HEK293 (cell line): ENCODE data around the gene TARS3.

Source experiments
- GLI2 ChIP-seq: fragments of 450-650 bp; formaldehyde crosslinking; IDR thresholded peaks from 2 replicates; pipeline ENCODE4; 2017; ENCODE audit warnings: missing biosample characterization, missing genetic modification characterization, low read depth, borderline replicate concordance
- GLIS1 ChIP-seq: fragments of 450-650 bp; formaldehyde crosslinking; IDR thresholded peaks from 2 replicates; pipeline ENCODE4 v1.5.1; 2016; ENCODE audit warnings: missing biosample characterization, missing genetic modification characterization
- MYNN ChIP-seq: fragments of 450-650 bp; formaldehyde crosslinking; IDR thresholded peaks from 2 replicates; pipeline ENCODE4 v1.5.1; 2016; ENCODE audit warnings: missing biosample characterization, missing genetic modification characterization, borderline replicate concordance
- RBAK ChIP-seq: fragments of 450-650 bp; formaldehyde crosslinking; IDR thresholded peaks from 2 replicates; pipeline ENCODE4 v1.5.1; 2016; ENCODE audit warnings: missing biosample characterization, missing genetic modification characterization
- SP2 ChIP-seq: fragments of 450-650 bp; formaldehyde crosslinking; IDR thresholded peaks from 2 replicates; pipeline ENCODE4 v1.5.1; 2016; ENCODE audit warnings: missing biosample characterization, missing genetic modification characterization
- ZNF132 ChIP-seq: fragments of 450-650 bp; formaldehyde crosslinking; IDR thresholded peaks from 2 replicates; pipeline ENCODE4 v1.5.1; 2017; ENCODE audit warnings: missing biosample characterization, missing genetic modification characterization, borderline replicate concordance
- ZNF274 ChIP-seq, 2 experiments: fragments of 200-500 bp in 1 of 2; fragments of 450-650 bp in 1 of 2; sonication (Bioruptor generic) in 1 of 2; formaldehyde crosslinking in 1 of 2; IDR thresholded peaks; 2 replicates each; pipeline versions ENCODE4 v1.5.1 to v1.6.1; 2014 to 2016; ENCODE audit warnings: borderline replicate concordance in 1 of 2, inconsistent platforms in 1 of 2, low read length in 1 of 2, missing biosample characterization in 1 of 2, missing genetic modification characterization in 1 of 2
- ZNF302 ChIP-seq: fragments of 450-650 bp; formaldehyde crosslinking; IDR thresholded peaks from 2 replicates; pipeline ENCODE4 v1.5.1; 2016; ENCODE audit warnings: missing biosample characterization, missing genetic modification characterization, low read depth
- ZNF350 ChIP-seq: fragments of 450-650 bp; formaldehyde crosslinking; IDR thresholded peaks from 2 replicates; pipeline ENCODE4 v1.5.0; 2017; ENCODE audit warnings: missing biosample characterization, mild to moderate bottlenecking, missing genetic modification characterization
- ZNF548 ChIP-seq: fragments of 450-650 bp; formaldehyde crosslinking; IDR thresholded peaks from 2 replicates; pipeline ENCODE4 v1.5.1; 2016; ENCODE audit warnings: missing biosample characterization, missing genetic modification characterization
- ZNF792 ChIP-seq: fragments of 450-650 bp; formaldehyde crosslinking; IDR thresholded peaks from 2 replicates; pipeline ENCODE4 v1.5.1; 2016; ENCODE audit warnings: missing biosample characterization, missing genetic modification characterization
- TF ChIP-seq, protein P1 (sequence below): fragments of 450-650 bp; formaldehyde crosslinking; IDR thresholded peaks from 2 replicates; pipeline ENCODE4 v1.5.1; 2016; ENCODE audit warnings: missing biosample characterization, missing genetic modification characterization
- TF ChIP-seq, protein P2 (sequence below): fragments of 450-650 bp; formaldehyde crosslinking; conservative IDR thresholded peaks from 2 replicates; pipeline ENCODE4 v1.5.1; 2016; ENCODE audit warnings: low read depth, missing biosample characterization, missing genetic modification characterization
- TF ChIP-seq, protein P3 (sequence below): fragments of 450-650 bp; IDR thresholded peaks from 2 replicates; pipeline ENCODE4 v1.5.1; 2018; ENCODE audit warnings: missing biosample characterization, missing genetic modification characterization

DNA sequence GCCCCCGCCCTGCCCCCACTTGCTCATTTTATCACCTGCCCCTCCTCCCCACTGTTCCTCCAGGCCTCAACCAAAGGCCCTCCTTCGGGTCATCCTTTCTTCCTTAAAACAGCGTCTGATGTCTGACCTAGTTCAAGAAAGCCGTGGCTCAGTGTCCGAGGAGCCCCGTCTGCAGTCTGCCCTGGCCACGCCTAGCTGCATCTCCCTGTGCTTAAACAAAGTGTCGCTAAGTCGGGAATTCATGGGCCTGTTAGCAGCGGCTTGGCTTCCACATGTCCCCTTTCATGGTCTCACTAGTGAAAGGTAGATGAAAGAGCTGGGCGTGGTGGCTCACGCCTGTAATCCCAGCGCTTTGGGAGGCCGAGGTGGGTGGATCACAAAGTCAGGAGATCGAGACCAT lies 113.3 kb downstream of the TARS3 start:
- no peak for TF ChIP-seq ZNF548
- TF ChIP-seq MYNN (tag by site-specific recombination): no peak
- no peak for TF ChIP-seq SP2 (tag by site-specific recombination)
- TF ChIP-seq, protein P1, sequence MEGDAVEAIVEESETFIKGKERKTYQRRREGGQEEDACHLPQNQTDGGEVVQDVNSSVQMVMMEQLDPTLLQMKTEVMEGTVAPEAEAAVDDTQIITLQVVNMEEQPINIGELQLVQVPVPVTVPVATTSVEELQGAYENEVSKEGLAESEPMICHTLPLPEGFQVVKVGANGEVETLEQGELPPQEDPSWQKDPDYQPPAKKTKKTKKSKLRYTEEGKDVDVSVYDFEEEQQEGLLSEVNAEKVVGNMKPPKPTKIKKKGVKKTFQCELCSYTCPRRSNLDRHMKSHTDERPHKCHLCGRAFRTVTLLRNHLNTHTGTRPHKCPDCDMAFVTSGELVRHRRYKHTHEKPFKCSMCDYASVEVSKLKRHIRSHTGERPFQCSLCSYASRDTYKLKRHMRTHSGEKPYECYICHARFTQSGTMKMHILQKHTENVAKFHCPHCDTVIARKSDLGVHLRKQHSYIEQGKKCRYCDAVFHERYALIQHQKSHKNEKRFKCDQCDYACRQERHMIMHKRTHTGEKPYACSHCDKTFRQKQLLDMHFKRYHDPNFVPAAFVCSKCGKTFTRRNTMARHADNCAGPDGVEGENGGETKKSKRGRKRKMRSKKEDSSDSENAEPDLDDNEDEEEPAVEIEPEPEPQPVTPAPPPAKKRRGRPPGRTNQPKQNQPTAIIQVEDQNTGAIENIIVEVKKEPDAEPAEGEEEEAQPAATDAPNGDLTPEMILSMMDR (tag by site-specific recombination): no peak
- TF ChIP-seq, protein P2, sequence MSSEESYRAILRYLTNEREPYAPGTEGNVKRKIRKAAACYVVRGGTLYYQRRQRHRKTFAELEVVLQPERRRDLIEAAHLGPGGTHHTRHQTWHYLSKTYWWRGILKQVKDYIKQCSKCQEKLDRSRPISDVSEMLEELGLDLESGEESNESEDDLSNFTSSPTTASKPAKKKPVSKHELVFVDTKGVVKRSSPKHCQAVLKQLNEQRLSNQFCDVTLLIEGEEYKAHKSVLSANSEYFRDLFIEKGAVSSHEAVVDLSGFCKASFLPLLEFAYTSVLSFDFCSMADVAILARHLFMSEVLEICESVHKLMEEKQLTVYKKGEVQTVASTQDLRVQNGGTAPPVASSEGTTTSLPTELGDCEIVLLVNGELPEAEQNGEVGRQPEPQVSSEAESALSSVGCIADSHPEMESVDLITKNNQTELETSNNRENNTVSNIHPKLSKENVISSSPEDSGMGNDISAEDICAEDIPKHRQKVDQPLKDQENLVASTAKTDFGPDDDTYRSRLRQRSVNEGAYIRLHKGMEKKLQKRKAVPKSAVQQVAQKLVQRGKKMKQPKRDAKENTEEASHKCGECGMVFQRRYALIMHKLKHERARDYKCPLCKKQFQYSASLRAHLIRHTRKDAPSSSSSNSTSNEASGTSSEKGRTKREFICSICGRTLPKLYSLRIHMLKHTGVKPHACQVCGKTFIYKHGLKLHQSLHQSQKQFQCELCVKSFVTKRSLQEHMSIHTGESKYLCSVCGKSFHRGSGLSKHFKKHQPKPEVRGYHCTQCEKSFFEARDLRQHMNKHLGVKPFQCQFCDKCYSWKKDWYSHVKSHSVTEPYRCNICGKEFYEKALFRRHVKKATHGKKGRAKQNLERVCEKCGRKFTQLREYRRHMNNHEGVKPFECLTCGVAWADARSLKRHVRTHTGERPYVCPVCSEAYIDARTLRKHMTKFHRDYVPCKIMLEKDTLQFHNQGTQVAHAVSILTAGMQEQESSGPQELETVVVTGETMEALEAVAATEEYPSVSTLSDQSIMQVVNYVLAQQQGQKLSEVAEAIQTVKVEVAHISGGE (tag by site-specific recombination): no peak
- no peak for TF ChIP-seq ZNF274 (IDR thresholded peaks at IDR 0.05; ENCODE audit: low read length)
- TF ChIP-seq ZNF274 (tag by site-specific recombination; IDR thresholded peaks at IDR 0.05; ENCODE audit: borderline replicate concordance): no peak
- TF ChIP-seq ZNF792 (tag by site-specific recombination): no peak
- no peak for TF ChIP-seq ZNF350 (tag by site-specific recombination)
- TF ChIP-seq GLIS1 (tag by site-specific recombination): no peak
- TF ChIP-seq, protein P3, sequence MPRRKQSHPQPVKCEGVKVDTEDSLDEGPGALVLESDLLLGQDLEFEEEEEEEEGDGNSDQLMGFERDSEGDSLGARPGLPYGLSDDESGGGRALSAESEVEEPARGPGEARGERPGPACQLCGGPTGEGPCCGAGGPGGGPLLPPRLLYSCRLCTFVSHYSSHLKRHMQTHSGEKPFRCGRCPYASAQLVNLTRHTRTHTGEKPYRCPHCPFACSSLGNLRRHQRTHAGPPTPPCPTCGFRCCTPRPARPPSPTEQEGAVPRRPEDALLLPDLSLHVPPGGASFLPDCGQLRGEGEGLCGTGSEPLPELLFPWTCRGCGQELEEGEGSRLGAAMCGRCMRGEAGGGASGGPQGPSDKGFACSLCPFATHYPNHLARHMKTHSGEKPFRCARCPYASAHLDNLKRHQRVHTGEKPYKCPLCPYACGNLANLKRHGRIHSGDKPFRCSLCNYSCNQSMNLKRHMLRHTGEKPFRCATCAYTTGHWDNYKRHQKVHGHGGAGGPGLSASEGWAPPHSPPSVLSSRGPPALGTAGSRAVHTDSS (tag by site-specific recombination): no peak
- TF ChIP-seq RBAK (tag by site-specific recombination): no peak
- TF ChIP-seq ZNF302: no peak
- TF ChIP-seq ZNF132: no peak
- no peak for TF ChIP-seq GLI2 (tag by site-specific recombination)
